Astrocyte of the spinal cord (primary cell): ENCODE data around the gene TACR2.

Experiments
- DNase-seq: peaks from one replicate; pipeline ENCODE4 v3.0.0; 2011; ENCODE audit warnings: low read depth, low spot score
- H3K4me3 ChIP-seq: 2 replicates; pipeline ENCODE4 v1.5.1; 2011; ENCODE audit warnings: low read depth, mild to moderate bottlenecking, low read length, moderate library complexity
- CTCF ChIP-seq: IDR thresholded peaks from 2 replicates; pipeline ENCODE4 v1.5.1; 2012; ENCODE audit warnings: low read depth, mild to moderate bottlenecking, low read length, inconsistent platforms
- in situ Hi-C: cut with HindIII; loops from 2 replicates; pipeline ENCODE4 v1.10.0; 2017; ENCODE audit warnings: low sequenced_read_pairs

The TACR2 gene

GRCh38 chr10:69387500-69387899 is 29.2 kb downstream of the TACR2 start:
- no peak overlapping the region for H3K4me3 ChIP-seq
- in situ Hi-C loops = no loop called here
- no peak for DNase-seq
- no peak for TF ChIP-seq CTCF

DNA sequence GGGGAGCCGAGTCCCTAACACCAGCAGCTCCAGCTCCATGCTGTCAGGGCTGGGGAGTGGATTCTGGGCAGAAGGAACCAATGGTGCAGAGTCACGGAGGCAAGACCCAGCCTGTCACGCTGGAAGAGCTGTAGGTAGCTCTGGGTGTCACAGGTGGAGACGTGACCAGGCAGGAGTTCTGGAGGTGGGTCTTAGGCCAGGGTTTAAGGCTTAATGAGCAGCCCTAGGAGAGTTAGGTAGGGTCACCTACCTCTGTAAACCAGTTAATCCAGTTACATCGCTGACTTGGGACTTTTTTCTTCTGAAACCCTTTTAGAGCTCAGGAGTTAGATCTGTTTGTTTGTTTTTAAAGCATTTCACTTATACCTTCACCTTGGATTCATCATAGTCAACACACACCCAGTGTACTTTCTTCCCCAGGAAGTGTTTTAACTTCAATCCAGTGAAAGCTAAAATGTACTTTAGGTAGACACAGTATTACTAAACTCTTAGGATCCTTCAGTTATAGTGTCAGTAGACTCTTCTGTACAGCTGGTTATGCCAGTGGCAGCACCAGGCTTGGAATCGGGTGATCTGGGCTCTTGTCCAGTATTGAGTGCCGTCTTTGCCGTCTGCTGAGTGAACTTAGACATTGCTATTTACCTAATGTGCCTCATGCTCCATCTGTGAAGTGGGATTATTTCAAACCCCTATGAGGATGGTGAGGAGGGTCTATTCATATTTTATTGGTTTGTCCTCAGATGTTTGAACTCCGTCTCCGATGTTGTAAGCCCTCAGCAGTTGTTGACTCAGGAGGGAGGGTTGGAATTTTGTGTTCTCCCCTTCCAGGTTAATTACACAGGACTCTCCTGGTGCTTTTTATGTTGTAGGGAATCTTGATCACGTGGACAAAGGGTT is 31.0 kb downstream of the TACR2 start:
- TF ChIP-seq CTCF = no peak
- H3K4me3 ChIP-seq = no peak overlapping the region
- in situ Hi-C loops = no loop called here
- no peak for DNase-seq

DNA sequence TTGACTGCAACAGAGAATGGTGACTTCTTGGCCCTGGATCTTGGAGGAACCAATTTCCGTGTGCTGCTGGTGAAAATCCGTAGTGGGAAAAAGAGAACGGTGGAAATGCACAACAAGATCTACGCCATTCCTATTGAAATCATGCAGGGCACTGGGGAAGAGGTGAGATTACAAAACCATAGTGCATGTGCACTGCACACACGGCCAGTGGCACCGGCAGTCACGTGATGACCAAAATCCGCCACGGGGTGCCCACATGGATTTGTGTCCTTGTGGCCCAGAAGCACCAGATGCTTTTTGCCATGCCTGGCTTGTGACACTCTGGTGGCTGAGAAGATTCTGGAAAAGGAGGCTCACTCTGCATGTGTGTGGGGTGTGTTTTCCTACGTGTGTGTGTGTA is 32.4 kb downstream of the TACR2 start:
- in situ Hi-C loops = no loop called here
- DNase-seq = no peak
- no peak for TF ChIP-seq CTCF
- H3K4me3 ChIP-seq = no peak overlapping the region

DNA sequence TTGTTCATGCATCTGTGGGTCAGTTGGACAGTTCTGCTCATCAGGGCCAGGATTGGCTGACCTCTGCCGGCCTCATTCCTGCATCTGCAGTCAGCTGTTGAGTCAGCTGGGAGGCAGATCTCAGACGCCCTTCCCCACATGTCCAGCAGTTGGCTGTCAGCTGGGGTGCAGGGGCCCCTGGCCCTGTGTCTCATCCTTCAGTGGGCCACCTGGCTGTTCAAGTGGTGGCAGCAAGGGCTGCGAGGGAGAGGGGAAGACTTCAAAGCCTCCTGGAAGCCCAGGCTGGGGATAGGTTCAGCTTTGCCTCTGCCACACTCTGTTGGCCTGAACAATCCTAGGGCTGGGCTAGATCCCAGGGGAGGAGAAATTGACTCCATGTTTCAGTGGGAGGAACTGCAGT is 33.2 kb downstream of the TACR2 start:
- H3K4me3 ChIP-seq = no peak overlapping the region
- peak; percentile 43 for DNase-seq
- TF ChIP-seq CTCF = no peak
- in situ Hi-C loops = no loop called here

- DNase-seq = peak; percentile 91
- no peak overlapping the region for H3K4me3 ChIP-seq
- in situ Hi-C loops = no loop called here
- no peak for TF ChIP-seq CTCF
These were observed 34.2 kb downstream of the TACR2 start for GRCh38 chr10:69382382-69383117.

GRCh38 chr10:69379800-69380199 is 36.9 kb downstream of the TACR2 start:
- DNase-seq = no peak
- in situ Hi-C loops = no loop called here
- no peak overlapping the region for H3K4me3 ChIP-seq
- TF ChIP-seq CTCF = no peak
